ENCODE data around the gene DHH.

The DHH gene

DNA sequence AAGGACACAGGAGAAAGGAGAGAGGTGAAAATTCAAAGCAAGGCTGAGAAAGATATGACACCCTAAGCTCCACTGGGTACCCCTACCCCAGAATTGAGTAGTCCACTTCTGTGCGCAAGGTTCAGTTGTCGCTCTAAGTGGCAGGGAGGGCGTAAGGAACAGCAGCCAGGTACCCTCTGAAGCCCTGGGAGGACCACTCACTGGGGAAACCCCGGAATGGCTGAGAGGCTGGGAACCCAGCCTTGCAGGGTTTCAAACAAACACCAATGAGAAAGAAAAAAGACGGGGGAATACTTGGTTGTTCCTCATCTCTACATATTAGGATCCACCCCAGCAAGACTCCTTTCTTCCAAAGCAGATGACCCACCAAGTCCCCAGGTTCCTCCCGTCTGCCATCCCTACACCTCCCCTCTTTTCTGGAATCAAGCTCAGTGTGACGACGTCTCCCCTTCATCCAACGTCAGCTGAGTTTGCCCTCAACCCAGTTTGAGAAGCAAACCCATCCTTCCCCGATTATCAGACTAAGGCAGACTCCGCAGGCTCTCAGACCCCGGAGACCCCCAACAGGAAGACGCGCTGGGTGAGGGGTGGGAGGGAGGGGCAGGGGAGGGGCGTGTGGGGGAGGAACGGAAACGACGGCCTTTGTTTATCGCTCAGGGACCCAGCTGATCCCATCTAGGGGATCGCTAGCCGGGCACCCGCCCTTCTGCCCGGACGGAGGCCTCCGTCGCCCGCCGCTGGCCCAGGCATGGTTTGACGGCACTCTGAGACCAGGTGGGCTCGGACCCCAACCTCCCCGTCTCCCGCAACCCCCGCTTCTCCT is 15.3 kb upstream of the DHH start:
- in situ Hi-C loops (cut with MboI; ENCODE audit: low sequenced_read_pairs): no loop called here

- in situ Hi-C loops (cut with MboI; ENCODE audit: low sequenced_read_pairs): no loop called here
Observed at GRCh38 chr12:49108958-49109404, 14.4 kb upstream of the DHH start.

DNA sequence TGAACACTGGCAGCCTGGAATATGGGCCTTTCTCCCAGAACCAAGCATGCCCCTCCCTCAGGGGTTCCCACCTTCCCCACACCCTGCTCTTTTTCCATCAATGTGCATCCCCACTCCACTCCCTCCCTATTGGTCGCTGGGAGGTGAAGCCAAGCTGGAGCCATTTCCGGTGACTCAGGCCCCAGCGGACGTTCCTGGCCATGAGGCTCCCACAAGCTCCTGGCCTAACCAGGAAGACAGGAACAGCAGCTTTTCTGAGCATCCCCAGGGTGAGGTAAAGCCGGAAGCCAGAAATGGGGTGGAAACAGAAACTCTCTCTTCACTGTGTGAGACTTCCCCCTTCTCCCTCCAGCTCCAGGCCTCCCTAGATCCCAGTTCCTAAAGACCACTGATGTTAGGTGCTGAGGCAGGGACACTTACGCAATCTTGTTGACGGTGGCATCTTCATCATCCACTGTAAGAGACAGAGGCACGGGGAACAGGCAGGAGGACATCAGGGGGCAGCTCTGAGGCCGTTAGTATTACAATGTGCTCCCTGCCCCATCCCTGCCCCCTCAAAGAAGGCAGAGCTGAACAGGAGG is 11.0 kb upstream of the DHH start:
- in situ Hi-C loops (cut with MboI; ENCODE audit: low sequenced_read_pairs): no loop called here

DNA sequence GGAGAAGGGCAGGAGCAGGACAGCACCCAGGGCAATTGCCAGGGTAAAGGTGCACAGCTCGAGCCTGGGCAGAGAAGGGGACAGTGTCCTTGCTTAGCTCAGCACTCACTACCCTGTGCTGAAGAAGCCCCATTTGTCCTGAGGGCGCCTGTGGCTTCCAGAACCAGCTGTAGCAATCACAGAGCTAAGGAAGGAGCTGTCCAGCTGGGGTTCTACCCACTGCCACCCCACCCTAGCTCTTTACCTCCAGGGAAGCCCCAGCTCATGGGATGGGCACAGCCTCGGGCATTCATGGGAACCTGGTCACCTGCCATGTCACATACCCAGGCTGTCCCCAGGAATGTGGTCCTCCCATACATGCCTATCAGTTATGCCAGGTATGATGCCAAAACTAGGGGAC is 10.2 kb upstream of the DHH start:
- in situ Hi-C loops (cut with MboI; ENCODE audit: low sequenced_read_pairs): no loop called here

- in situ Hi-C loops (cut with MboI; ENCODE audit: low sequenced_read_pairs): no loop called here
Observed at GRCh38 chr12:49100380-49100779, 5.8 kb upstream of the DHH start.

- in situ Hi-C loops (cut with MboI; ENCODE audit: low sequenced_read_pairs): no loop called here
Observed at GRCh38 chr12:49098703-49099102, 4.1 kb upstream of the DHH start.

DNA sequence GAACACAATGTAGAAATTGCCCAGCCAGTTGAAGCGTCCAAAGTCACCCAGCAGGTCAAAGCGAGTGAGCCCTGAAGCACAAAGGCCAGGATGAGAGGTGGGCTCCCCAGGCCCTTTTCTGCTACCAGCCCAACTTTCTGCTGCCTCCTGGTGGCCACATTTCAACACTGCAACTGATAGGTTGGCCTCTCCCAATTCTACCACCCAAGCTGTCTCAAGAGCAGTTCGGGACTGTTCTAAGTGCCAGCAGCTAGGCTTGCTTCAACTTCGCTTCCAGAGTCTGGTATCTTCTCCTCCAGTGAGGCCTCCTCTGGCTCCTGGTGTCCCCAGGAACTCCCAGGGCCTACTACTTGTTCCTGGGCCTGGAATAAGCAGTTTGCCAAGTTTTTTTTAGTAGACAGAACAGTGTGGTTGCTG is 3.4 kb upstream of the DHH start:
- in situ Hi-C loops (cut with MboI; ENCODE audit: low sequenced_read_pairs): no loop called here

- in situ Hi-C loops (cut with MboI; ENCODE audit: low sequenced_read_pairs): no loop called here
Observed at GRCh38 chr12:49097381-49097780, 2.8 kb upstream of the DHH start.

GRCh38 chr12:49094975-49095365 is 369 bp upstream of the DHH start:
- in situ Hi-C loops (cut with MboI; ENCODE audit: low sequenced_read_pairs): no loop called here

GRCh38 chr12:49093792-49094159 is 825 bp downstream of the DHH start:
- in situ Hi-C loops (cut with MboI; ENCODE audit: low sequenced_read_pairs): no loop called here

GRCh38 chr12:49092816-49093406 is 1.7 kb downstream of the DHH start:
- in situ Hi-C loops (cut with MboI; ENCODE audit: low sequenced_read_pairs): no loop called here

- in situ Hi-C loops (cut with MboI; ENCODE audit: low sequenced_read_pairs): no loop called here
Observed at GRCh38 chr12:49092086-49092815, 2.4 kb downstream of the DHH start.

GRCh38 chr12:49091836-49092085 is 2.8 kb downstream of the DHH start:
- in situ Hi-C loops (cut with MboI; ENCODE audit: low sequenced_read_pairs): no loop called here

GRCh38 chr12:49091056-49091835 is 3.4 kb downstream of the DHH start:
- in situ Hi-C loops (cut with MboI; ENCODE audit: low sequenced_read_pairs): no loop called here

DNA sequence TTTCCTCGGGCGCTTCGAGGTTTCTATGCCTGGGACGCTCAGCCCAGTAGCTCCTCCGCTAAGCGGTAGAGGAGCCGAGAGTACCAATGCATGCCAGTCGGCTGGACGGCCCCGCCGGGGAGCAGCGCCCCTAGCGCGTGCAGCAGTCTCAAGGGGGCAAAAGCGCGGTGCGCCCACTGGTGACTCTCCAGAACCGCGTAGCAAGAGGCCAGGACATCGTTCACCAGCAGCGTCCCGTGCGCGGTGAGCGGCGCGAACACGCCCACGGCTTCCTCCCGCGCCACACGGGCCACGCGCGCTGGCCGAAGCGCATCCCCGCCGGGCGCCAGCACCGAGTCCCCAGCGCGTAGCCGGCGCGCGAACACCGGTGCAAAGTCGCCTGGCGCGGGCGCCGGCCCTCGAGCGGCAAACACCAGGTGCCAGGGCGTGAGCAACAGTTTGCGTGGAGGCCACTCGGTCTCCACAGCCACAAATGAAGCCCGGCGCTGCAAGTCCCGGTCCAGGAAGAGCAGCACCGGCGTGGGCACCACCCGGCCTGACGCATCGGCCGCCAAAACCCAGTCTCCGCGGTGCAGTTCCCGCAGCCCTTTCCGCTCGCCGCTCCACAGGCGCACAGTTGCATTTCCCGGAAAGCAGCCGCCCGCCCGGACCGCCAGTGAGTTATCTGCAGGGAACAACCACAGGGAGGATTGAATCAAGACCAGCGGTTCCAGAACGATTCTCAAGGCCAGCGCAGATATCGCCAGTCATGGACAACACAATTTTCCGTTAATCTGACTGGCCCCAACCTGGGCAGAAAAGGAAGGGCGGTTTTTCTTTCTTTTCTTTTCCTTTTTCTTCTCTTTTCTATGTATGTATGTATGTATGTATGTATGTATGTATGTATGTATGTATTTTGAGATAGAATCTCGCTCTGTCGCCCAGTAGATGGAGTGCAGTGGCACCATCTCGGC is 4.5 kb downstream of the DHH start:
- in situ Hi-C loops (cut with MboI; ENCODE audit: low sequenced_read_pairs): no loop called here

- in situ Hi-C loops (cut with MboI; ENCODE audit: low sequenced_read_pairs): no loop called here
Observed at GRCh38 chr12:49088932-49089330, 5.7 kb downstream of the DHH start.

DNA sequence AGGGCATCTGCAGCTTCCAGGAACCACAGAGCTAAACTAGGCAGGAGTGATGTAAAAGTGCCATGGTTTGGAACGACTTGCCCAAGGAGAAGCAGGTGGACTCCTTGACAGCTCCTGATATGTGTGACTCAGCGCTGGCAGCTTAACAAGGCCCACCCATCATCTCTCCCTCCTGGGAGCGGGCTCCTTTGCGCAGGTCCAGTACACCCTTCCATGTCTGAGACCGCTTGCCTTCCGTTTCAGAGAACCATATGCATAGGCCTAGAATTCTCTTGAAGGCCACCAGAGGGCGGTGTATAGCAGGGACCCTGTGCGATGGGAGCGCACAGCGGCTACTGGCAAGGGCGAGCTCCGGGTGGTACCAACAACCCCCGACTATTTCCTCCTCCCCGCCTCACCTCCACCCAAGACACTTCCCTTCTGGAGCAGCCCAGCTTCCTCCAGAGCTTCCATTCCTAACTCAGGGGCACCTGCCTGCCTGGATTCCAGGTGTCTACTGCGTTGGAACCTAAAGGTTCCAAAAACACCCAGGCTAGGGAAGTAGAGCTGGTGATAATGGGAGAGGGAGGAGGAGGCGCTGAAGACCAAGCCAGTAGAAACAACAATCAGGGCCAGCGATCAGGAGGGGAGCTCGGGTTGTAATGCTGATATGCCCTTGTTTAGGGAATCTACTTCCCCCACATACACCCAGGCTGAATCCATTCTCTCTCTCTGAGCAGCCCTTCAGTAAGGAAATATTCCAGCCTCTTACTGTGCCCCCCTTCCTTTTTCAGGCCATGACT is 6.3 kb downstream of the DHH start:
- in situ Hi-C loops (cut with MboI; ENCODE audit: low sequenced_read_pairs): no loop called here

- in situ Hi-C loops (cut with MboI; ENCODE audit: low sequenced_read_pairs): no loop called here
Observed at GRCh38 chr12:49086116-49086515, 8.5 kb downstream of the DHH start.

DNA sequence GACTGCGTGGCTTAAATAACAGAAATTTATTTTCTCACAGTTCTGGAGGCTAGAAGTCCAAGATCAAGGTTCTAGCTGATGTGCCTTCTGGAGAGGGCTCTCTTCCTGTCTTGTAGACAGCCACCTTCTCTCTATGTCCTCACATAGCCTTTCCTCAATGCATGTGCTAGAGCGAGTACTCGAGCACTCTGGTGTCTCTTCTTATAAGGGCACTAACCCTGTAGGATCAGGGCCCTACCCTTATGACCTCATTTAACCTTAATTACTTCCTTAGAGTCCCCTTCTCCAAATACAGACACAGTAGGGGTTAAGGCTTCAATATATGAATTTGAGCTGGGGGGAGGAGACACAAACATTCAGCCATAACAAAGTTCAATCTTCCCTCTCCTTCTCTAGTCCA is 10.2 kb downstream of the DHH start:
- in situ Hi-C loops (cut with MboI; ENCODE audit: low sequenced_read_pairs): no loop called here
